ENCODE measurements around the gene GNAI2.
"Not testable (repeated sequence)": the region's sequence is repeated elsewhere in the genome, so short reads cannot be mapped to it uniquely, and the experiment has no call there.

The GNAI2 gene

DNA sequence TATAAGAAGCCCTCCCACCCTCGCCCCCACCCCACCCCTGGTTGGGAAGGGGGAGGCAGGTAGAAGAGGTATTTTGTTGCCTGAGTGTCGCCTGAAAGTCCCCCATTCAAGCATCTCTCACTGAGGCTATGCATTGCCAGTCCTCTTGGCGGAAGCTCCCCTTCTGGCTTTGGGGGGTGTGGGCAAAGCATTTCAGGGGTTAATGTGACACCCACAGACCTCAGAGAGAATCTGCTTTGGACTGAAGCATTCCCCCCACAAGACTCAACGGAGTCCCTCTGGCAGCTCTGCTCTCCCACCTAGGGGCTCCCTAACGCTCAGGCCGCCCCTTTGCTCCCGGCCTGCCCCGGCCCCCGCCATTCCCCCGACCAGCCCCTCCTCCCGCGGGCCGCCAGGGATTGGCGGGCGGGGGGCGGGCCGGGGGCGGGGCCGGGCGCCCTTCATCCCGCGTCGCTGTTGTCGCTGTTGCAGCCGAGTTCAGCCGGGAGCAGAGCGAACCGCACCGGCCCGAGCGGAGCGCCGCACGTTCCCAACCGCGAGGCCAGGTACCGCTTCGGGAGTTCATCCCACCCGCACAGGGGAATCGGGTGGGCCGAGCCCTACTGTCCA is 31.1 kb upstream of the GNAI2 start, which contains the start of gene SLC38A3:
SLC38A3 (plus strand) TSS at position 468 of the 609 bp plus-strand sequence. CDS start 8,929 bp downstream, outside the sequence.
- DNase-seq (ENCODE audit: low read depth) = no peak

DNA sequence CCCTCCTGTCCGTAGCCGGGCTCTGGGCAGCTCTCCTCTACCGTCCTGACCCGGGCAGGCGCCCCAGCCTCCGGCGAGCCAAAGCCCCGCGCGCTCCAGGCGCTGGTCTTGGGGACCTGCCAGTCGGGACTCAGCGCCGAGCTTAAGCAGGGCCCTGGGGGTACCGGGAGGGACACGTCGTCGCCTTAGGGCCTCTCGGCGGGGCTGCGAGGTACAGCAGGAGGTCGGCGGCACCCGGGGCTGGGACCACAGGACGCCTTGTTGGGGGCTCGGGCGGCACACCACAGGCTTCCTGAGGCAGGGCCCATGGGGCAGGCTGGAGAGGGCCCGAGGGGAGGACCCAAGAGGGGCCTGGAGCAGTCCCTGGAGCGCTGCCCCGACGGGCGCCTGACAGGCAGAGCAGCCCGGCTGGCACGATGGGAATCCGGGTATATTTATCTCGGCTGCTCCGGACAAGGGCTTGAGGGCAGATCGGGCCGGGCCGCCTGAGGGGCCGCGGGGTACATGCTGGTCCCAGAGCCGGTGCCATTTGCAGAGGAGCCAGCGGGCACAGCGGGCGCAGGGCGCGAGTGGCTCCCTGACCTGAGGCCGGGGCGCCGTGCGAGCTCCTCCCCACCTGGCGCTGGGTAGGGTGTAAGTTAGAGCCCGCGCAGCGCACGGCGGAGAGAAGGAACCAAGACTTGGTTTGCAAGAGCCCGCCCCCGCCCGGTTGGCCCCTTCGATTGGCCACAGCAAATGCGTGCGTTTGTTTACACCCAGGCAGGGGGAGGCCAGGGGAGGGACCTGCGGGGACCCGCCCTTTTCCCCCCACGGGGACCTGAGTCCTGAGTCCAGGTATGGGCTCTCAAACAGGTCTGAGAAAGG is 30.4 kb upstream of the GNAI2 start:
- DNase-seq (ENCODE audit: low read depth) = no peak

DNA sequence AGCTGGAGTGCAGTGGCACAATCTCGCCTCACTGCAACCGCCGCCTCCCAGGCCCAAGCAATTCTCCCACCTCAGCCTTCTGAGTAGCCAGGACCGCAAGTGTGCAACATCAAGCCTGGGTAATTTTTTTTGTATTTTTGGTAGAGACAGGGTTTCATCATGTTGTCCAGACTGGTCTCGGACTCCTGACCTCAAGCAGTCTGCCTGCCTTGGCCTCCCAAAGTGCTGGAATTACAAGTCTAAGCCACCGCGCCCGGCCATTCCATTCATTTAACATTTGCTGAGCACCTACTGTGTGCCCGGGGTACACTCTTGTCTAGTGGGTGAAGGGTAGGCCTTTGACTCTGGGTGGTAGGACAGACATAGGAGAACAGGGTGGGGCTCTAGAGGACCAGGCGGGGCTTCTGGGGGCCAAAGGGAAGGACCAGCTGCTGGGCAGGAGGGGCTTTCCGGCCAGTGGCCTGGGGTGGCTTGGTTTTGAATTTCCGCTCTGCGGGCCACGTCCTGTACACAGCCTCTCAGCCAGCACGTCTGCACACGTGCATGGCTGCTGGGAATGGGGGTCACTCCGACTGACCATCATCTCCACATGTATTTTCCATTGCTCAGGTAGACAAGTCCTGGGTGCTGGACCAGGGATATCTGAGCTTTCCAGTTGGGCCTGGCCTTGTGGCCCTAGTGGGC is 28.5 kb upstream of the GNAI2 start:
- DNase-seq (ENCODE audit: low read depth) = no peak

DNA sequence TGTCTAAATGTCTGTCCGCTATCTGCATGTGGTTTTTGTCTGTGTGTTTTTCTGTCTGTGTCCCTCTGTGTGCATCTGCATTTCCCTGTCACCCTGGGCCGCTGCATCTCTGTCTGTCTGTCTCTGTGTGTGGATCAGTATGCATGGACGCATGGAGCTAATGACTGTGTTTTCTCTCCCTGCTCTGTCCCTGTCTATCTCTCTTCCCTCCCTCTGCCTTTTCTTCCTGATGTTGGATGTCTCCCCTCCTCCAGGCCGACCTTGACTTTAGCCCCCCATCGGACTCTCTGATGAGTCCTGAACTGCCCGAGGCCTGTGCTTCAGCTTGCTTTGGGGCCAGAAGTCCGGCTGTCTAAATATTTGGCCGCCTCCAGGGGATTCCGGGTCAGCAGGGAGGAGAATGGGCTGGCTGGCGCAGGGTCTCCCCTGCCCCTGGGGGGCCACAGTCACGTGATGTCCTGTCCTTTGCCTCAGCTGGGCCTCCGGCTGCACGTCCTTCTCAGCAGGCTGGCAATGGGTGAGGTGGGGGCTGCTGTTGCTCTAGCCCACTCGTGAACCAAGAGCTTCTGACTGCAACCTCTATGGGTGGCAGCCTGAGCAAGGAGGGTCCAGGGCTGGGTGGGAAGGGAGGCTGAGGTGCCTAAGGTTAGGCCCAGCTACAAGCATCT is 27.2 kb upstream of the GNAI2 start:
- no peak for DNase-seq (ENCODE audit: low read depth)

DNA sequence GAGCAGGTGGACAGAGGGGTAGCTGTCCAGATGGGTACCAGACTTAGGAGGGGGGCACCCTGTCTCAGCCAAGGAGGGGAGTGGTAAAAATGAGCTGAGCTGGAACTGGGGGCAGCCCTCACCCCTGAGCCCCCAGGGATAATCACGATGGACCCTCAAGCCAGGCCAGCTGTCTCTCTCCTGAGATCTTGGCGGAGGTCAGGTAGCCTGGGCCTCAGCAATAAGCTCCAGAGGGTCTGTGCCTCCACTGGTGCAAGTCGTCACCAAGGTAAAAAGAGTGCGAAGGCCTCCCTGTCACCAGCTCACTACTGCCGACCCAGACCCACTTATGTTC is 25.9 kb upstream of the GNAI2 start:
- DNase-seq (ENCODE audit: low read depth) = no peak

DNA sequence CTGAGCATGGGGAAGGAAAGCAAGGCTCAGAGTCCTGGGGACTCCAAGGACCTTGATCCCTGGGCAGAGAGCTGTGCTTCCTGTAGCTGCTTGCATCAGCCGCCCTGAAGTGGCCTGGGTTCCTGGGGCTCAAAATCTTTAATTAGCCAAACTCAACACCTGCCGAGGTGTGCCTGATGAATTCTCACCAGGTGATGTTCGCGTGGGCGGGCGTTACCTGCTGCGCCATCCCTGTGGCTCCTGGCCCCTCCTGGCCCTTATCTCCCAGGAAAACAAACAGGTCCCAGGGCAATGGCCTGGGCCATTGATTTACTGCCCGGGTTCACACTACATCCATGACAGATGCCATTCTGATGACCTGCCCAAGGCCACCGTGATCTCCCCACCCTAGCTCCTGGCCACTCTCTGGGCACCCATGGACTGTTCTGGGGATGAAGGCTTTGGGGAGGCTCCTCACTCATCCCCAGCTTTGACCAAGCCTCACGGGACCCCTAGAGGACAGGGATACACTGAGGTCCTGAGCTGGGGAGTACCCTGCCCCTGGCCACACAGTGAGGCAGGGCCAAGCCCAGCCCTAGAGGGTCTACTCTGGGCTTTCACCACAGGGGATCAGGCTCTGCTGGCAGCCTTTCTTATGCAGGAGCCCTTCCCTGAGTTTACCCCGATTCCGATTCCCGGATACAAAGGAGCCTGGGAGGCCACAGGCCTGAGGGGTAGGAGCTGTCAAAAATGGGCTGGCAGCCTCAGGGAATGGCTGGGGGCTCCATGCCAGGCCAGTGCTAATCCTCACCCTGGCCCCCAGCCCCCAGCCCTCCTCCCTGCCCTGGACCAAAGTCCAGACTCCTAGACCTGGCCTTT is 25.3 kb upstream of the GNAI2 start:
- DNase-seq (ENCODE audit: low read depth) = no peak

DNA sequence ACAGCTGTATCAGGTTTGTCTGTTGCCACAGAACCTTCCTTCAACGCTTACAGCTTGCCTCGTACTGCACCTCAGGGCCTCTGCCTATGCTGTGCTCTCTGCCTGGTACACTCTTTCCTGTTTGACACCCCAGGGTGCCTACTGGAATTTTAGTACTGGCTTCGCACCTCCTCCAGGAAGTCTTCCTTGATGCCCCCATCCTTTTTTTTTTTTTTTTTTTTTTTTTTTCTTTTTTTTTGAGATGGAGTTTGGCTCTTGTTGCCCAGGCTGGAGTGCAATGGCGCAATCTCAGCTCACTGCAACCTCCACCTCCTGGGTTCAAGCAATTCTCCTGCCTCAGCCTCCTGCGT is 24.7 kb upstream of the GNAI2 start:
- not testable (repeated sequence) for DNase-seq (ENCODE audit: low read depth)

DNA sequence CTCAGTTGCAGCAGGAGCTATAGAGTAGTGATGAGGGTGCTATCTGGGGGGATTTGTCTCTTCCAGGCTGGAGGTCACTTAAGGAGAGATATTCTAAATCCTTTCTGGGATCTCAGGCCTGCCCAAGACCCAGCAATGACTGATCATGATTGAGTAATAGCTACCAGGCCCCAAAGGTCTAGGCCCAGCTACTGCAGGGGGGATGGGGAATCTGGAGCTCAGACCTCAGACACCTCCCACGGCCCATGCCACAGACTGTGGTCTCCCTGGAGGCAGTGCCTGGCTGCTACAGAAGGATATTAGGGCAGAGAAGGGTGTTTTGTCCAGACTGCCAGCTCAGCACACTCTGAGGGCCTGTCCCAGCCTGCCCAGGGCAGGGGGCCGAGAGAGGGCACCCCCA is 24.1 kb upstream of the GNAI2 start:
- DNase-seq (ENCODE audit: low read depth) = no peak

DNA sequence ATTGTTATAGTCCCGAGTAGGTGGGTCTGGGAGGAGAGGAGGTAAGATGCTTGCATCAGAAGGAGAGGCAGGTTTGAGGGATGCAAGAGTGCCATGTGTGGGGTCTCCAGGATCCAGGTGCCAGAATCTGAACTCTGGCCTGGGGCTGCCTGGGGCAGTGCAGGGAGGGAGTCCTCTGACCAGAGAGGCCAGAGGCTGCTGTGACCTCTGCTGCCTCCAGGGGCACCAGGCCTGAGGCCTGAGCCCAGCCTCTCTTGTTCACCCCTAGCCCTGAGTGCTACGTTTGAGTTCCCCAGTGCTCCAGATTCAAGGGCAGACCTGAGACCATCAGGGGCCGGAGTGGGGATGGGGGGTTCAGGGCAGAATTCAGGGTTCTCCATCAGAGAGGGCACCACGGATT is 23.5 kb upstream of the GNAI2 start:
- DNase-seq (ENCODE audit: low read depth) = no peak

DNA sequence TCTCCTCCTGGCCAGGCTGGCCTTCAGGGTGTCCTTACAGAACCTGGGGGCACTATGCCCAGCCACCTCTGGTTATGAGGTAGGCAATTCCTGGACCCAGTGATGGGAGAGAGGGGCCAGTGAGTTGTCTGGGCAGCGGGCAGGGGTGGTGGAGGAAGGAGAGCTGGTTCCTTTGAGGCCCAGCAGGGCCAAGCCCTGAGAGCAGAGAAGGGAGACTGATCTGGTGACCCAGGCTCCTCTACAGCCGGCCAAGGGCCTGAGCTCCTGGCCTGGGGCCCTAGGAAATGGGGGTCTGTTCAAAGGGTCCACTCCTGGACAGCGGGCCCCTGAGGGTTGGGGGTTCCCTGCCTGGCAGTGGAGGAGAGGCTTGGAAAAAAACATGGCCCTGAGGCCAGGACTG is 23.0 kb upstream of the GNAI2 start:
- no peak for DNase-seq (ENCODE audit: low read depth)

DNA sequence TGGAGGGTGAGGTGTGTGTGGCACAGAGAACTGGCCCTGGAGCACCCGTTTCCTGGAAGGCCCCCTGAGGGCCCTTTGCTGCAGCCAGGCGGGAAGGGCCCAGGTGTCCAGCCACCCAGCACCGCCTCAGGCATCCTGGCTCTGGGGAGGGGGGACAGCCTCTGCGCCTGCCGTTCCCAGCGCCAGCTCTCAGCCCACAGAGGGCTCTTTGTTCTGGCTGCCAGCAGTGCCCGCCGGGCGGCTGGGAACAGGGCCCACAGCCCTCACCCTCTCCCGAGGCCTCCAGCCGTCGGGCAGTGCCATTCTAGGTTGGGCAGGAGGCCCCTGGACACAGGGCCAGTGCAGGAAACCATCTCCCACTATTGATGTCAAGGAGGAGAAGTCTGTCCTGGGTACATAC is 22.6 kb upstream of the GNAI2 start:
- no peak for DNase-seq (ENCODE audit: low read depth)

DNA sequence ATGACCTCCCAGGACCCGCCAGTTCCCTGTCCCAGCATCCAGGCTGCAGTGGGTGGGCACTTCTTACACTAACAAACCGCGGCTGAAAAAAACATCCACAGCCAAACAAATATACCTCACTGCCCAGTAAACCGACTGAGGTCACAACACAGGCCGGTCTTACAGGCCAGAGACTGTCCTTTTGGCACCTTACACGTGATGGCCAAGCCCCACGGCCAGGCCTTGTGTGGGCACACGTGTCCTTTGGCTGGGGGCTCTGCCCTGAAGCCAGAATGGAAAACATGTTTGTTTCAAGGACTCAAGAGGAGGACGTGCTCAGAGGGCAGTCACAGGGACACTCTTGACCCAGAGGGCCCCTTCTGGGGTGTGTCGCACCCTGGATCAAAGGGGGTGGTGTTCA is 21.2 kb upstream of the GNAI2 start:
- no peak for DNase-seq (ENCODE audit: low read depth)

DNA sequence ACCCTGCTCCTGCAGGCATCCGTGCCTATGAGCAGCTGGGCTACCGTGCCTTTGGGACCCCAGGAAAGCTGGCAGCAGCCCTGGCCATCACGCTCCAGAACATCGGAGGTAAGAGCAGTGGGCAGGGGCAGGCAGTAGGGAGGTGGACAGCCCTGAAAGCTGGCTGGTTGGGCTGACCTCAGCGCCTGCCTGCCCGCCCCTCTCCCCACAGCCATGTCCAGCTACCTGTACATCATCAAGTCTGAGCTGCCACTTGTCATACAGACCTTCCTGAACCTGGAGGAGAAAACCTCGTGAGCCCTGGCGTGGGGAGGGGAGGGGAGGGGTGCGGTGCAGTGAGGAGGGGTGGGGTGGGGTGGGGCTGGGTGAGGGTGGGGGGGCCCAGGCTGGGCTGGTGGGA is 20.5 kb upstream of the GNAI2 start:
- DNase-seq (ENCODE audit: low read depth) = no peak

DNA sequence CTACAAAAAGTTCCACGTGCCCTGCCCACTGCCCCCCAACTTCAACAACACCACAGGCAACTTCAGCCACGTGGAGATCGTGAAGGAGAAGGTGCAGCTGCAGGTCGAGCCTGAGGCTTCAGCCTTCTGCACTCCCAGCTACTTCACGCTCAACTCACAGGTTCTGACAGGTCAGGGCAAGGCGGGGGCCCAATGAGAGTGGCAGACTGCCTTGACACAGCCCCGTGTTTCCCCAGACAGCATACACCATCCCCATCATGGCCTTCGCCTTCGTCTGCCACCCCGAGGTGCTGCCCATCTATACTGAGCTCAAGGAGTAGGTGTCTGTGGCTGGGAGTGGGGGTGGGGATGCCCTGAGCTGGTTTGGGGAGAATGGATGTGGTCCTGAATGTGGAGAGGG is 18.3 kb upstream of the GNAI2 start:
- DNase-seq (ENCODE audit: low read depth) = no peak

DNA sequence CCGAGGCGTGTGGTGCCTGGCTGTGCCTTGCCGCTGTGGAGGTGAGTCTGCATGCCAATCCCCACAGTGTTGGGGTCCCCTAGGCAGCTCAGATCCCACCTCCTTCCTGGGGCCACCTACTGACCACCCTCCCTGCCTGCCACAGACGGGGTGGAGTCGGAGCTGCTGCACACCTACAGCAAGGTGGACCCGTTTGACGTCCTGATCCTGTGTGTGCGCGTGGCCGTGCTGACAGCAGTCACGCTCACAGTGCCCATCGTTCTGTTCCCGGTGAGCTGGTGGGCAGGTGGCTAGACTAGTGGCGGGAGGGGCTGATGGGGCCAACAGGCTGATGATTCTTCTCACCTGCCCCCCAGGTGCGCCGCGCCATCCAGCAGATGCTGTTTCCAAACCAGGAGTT is 17.6 kb upstream of the GNAI2 start:
- DNase-seq (ENCODE audit: low read depth) = no peak

DNA sequence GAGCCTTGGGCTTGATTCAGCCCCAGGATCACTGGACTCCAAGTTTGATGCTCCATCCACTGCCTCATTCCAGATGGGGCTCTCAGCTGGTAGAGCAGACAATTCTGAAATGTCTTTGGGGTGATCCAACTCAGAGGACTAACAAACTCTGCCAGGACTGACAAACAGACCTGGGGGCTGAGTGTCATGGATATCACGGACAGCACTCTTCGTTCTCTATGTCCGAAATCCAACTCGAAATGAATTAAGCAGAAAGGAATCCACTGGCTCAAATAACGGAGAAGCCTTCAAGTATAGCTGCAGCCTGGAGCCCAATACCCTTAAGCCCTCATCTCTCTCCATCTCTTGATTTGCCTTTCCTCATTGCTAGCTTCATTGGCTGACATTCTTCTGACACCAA is 16.7 kb upstream of the GNAI2 start:
- no peak for DNase-seq (ENCODE audit: low read depth)

DNA sequence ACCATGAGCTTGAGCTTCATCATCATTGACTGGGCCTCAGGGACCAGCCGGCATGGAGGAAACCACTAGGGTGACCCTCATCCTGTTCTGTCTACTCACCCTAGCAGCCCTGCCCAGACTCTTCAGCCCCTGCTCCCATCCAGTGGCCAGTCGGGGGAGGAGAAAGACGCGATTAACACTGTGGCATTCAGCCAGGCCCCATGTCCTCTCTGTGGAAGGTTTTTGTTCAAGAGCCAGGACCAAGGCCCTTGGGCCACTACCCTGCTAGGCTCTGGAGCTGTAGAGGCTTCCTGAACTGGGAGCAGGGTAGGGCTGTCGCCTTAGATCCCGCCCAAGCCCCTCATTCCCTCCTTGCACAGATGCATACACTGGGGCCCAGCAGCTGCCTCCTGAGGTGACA is 15.9 kb upstream of the GNAI2 start:
- no peak for DNase-seq (ENCODE audit: low read depth)

DNA sequence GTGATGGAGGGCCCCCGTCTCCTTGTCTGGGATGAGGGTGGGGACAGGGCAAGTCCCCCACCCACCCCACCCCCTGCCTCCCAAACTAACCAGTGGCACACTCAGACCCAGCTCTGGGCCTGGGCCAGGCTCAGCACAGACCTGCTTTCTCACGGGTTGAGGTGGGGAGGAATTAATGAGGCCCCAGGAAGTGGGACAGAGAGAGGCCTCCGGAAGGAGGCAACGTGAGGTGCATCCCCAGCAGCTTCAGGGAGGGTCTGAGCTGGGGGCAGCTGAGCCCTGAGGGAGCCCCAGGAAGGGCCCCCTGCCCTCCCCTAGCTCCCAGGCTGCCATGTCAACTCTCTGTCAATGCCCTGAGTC is 15.0 kb upstream of the GNAI2 start:
- no peak for DNase-seq (ENCODE audit: low read depth)

DNA sequence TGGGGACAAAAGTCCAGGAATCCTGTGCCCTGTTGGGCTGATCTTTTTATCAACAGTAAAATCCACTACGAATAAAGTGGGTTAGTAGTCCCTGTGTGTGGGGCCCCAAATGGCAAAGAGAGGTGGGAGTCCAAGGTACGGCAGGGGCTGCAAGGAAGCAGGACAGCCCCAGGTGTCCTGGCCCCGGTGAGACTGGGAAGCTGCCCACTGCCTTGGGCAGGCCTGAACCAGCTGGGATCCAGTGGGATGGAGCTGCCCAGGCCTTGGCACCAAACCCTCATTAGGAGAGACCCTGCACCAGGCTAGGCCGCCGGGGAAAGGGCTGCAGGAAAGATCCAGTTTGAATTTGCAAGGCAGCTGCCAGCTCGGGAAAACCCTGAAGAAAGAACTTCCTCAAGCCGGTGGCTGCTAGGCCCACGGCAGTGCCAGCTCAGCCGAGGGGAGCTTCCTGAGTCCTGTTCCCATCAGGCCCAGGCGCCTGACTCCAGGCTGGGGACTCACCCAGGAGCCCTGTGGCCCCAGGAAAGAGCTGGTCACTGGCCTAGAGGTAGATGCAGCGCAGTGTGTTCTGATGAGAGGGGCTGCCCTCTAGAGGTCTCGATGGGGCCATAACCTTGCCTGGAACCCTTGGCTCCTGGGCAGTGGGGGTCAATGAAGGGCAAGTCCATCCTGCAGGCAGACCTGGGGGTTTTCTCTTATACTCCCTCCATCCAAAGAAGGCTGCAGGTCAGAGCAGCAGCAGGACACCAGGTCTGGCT is 14.4 kb upstream of the GNAI2 start:
- DNase-seq (ENCODE audit: low read depth) = no peak

DNA sequence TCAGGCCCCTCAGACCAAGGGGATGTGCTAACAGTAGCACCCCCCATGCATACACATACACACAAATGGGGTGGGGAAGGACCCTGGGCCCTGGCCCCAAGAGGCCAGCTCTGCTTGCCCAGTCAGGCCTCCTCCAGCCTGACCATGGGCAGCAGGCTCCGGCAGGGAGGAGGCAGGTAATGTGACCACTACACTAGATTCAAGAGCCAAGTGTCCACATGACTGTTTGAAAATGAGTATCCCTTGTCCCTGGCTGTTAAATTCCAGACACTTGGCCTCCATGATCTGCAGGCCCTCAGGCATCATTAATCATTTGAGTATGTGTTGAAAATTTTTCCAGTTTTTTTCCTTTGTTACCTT is 13.9 kb upstream of the GNAI2 start:
- no peak for DNase-seq (ENCODE audit: low read depth)

DNA sequence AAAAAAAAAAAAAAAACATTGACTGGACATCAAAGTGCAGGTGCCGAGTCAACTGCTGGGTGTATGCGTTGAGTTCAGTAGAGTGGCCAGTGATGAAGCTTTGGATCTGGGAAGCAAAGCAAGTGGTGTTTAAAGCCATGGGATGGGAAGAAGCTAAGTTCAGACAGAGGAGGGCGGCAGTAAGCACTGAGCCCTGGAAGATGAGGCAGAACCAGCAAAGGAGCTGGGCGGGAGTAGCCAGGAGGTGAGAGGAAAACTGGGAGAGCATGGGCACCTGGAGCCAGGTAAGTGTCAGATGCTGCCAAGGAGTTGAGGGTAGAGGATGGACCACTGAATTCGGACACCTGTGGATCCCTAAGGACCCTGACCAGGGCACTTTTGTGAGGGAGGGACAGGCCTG is 11.4 kb upstream of the GNAI2 start:
- DNase-seq (ENCODE audit: low read depth) = no peak
